Measurements from ENCODE around the gene FBXW8.
"Not testable (repeated sequence)": the region's sequence is repeated elsewhere in the genome, so short reads cannot be mapped to it uniquely, and the experiment has no call there.

The FBXW8 gene

GRCh38 chr12:117052386-117053049, 141.8 kb downstream of the FBXW8 start:
- no peak for DNase-seq (ENCODE audit: low read depth in 4 of 4, low spot score in 1 of 4)

DNA sequence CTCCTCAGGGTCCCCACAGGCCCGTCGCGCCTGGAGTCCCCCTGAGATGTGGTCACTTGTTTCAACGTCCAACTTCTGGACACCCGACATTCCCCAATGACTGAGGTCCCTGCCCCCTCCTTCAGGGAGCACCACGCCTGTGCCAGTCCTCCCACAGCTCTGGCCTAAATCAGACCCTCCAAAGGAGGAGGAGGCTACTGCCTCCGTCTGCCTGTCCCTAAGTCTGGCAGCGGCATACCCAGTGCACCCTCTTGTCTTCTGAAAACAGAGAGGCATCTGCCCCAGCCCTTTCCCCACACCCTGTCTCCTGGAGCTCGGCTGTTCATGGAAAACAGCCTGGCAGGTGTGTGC, 142.3 kb downstream of the FBXW8 start:
- DNase-seq (ENCODE audit: low read depth in 4 of 4, low spot score in 1 of 4): no peak

GRCh38 chr12:117053597-117054201, 142.9 kb downstream of the FBXW8 start:
- DNase-seq (ENCODE audit: low read depth in 4 of 4, low spot score in 1 of 4): no peak

GRCh38 chr12:117054279-117054678, 143.5 kb downstream of the FBXW8 start:
- no peak for DNase-seq (ENCODE audit: low read depth in 4 of 4, low spot score in 1 of 4)

DNA sequence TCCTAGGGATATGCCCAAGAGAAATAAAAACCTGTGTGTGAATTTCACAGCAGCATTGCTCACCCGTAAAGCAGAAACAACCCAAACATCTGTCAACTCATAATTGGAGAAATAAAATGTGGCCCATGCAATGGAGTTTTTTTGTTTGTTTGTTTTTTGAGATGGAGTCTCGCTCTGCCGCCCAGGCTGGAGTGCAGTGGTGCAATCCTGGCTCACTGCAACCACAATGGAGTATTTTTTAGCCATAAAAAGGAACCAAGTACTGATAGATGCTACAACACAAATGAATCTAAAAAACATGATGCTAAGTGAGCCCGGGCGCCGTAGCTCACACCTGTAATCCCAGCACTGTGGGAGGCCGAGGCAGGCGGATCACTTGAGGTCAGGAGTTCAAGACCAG, 146.9 kb downstream of the FBXW8 start:
- DNase-seq (ENCODE audit: low read depth in 4 of 4, low spot score in 1 of 4): not testable (repeated sequence)

- DNase-seq (ENCODE audit: low read depth in 4 of 4, low spot score in 1 of 4): no peak
These were observed 147.8 kb downstream of the FBXW8 start for GRCh38 chr12:117058442-117059072.

DNA sequence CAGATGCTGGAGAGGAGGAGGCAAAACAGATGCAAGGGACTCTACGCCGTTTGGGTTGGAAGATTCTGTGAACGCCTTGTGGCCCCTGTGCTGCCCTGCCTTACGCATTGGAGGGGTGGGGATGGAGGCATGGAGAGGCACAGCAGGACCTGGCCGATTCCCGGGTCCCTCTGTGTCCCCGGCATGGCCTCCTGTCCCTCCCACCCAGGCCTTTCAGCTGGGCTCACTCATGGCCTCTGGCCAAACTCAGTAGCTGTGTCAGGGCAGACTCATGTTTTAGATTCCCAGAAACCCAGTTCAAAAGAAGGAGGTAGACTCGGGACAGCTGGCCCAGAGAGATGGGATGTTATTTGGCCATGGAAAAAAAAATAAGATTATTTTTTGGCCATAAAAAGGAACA, 148.4 kb downstream of the FBXW8 start:
- DNase-seq (ENCODE audit: low read depth in 4 of 4, low spot score in 1 of 4): no peak

GRCh38 chr12:117060246-117060928, 149.6 kb downstream of the FBXW8 start:
- DNase-seq (ENCODE audit: low read depth in 4 of 4, low spot score in 1 of 4): no peak

GRCh38 chr12:117060929-117061305, 150.2 kb downstream of the FBXW8 start:
- no peak for DNase-seq (ENCODE audit: low read depth in 4 of 4, low spot score in 1 of 4)

DNA sequence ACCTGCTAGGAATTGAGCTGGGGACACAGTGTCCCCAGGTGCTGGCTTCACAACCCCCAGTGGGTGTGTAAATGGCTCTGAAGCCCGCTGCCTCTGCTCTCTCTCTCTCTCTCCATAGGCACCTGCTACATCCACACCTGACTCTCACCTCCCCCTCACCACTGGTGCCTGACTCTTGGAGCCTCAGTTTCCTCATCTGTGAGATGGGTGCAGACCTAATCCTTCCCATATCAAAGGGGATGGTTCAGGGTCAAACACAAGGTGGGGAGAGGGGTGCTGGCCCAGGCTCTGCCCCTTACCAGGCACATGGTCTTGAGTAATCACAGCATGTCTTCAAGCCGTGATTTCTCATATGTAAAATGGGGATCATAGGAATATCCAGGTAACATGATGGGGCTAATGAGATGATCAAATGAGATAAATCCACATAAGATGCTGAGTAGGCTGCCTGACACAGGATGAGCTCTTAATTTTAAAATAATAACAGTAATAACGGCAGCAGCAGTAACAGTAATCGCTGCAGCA, 150.9 kb downstream of the FBXW8 start:
- no peak for DNase-seq (ENCODE audit: low read depth in 4 of 4, low spot score in 1 of 4)

DNA sequence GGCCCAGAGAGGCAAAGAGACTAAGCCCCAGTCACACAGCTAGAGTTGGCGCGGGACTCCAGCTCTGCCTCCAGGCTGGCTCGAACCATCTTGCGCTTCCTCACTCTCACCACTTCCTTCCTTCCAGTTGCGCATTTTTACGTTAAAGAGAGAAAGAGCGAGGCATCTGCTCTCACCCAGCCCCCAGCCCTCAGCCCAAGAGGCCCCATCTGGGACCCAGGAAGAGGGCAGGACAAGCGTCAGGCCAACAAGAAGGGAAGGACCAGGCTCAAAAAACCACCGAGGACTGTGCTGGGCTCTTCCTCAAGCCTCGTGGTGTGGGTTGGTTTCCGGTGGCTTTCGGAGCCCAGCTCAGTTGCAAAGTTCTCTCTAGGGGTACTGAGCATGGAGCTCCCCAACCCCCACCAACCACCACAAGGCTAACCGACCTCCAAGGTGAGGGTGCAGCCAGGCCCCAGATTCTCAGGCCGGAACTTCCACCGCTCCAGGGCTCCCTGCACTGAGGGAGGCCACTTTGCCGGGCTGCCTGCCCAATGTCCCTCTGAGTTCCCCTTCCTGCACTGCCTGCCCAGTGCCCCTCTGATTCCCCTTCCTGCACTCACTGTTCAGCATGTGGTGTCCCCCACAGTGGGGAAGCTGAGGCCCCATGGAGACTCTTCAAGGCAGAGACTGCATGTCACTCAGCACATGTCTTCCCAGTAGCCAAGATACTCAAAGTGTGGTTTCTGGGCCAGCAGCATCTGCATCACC, 152.6 kb downstream of the FBXW8 start:
- DNase-seq (ENCODE audit: low read depth in 4 of 4, low spot score in 1 of 4): peak in 3 of 4 experiments; percentile 4 to 11 (median 9)

DNA sequence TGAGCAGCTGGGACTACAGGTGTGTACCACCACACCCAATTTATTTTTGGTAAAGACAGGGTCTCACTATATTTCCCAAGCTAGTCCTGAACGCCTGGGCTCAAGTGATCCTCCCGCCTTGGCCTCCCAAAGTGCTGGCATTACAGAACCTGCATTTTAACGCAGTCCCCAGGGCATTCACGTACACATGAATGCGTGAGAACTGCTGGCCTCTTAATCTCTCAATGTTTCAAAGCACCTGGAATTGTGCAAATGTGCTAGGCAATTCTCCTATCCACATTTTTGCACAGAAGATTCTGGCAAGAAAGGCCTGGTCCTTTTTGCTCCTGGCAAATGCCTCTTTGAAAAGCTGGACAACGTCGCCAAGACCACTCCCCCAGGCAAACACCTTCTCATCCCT, 153.3 kb downstream of the FBXW8 start:
- no peak for DNase-seq (ENCODE audit: low read depth in 4 of 4, low spot score in 1 of 4)

GRCh38 chr12:117064596-117064995, 153.8 kb downstream of the FBXW8 start:
- no peak for DNase-seq (ENCODE audit: low read depth in 4 of 4, low spot score in 1 of 4)

DNA sequence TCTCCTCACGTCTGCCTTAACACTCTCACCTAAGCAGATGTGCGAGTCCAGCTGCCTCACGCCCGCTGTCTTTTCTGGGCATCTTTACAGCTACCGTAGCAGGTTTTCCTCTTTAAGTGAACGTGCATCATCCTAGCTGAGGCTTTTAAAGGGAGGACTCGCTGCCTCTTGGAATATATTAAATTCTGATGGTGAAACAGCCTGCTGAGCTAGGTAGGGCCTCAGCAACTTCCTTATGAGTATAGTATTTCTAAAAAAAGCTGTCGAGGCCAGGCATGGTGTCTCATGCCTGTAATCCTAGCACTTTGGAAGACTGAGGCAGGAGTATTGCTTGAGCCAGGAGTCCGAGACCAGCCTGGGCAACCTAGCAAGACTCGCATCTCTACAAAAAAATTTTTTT, 156.3 kb downstream of the FBXW8 start:
- no peak for DNase-seq (ENCODE audit: low read depth in 4 of 4, low spot score in 1 of 4)

DNA sequence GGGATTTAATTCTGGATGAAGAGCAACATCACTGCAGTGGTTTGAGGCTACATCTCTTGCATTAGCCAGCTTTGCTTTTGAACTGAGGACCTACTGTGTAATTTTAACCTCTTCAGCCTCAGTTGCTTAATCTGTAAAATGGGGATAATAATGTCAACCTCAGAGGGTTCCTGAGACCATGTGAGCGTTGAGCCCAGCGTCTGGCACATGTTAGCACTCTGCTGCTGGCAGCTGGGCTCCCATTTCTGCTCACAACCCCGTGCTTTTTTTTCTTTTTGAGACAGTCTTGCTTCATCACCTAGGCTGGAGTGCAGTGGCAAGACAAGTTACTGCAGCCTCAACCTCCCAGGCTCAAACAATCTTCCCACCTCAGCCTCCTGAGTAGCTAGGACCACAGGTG, 156.9 kb downstream of the FBXW8 start:
- DNase-seq (ENCODE audit: low read depth in 4 of 4, low spot score in 1 of 4): no peak

DNA sequence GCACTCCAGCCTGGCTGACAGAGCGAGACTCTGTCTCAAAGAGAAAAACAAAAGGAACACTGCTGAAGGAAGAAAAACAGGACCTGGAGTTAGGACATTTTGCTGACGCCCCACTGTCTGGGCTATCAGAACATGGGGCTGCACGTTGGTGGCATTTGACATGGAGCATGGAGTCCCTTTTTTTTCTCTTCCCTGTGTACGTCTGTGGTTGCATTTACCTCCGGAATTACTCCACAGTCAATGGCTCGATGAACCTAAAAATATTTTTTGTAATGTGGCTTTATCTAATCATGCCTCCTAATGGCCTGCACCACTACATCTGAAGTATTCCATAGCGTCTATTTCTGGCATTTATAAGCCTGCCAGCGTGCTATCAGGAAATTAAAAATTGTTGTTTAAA, 157.7 kb downstream of the FBXW8 start:
- no peak for DNase-seq (ENCODE audit: low read depth in 4 of 4, low spot score in 1 of 4)

GRCh38 chr12:117069101-117069797, 158.5 kb downstream of the FBXW8 start:
- no peak for DNase-seq (ENCODE audit: low read depth in 4 of 4, low spot score in 1 of 4)

DNA sequence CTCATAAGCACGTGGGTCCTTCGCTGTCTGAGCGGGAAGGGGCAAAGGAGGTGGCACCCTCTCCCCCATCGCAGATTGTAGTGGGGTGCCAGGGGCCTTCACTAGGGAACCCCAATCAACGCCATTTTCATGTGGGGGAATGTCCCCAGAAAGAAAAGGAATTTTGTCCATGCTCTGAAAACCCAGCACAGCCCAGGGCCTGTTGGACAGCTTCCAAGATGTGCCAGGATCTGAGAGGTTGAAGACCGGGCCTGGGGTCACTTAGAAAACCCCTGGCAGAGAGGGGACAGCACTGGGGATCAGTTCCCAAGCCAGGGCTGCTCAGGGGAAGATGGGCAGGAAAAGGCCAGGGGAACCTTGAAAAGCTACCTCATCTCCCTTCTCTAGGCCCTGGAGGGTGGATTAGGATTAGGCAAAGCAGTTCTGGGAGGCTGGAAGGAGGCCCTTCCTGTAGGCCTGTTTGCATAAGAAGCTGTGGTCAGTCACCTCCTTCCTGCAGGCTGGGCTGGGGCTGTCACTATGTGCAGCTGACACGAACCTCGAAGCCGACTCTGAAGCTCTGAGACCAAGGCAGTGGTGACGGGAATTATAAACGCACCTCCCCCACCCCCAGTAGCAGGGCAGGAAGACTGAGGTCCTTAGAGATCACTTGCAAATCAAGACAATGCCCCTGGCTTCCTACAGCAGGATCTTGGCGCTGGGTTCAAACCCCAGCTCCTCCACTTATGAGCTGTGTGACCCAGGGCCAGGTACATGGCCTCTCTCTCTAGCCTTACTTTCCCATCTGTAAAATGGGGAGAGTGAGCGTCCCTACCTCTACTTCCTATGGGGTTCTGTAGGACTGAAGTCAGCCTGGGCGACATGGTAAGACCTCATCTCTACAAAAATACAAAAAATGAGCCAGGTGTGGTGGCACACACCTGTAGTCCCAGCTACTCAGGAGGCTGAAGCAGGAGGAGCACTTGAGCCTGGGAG, 159.5 kb downstream of the FBXW8 start:
- DNase-seq (ENCODE audit: low read depth in 4 of 4, low spot score in 1 of 4): no peak

GRCh38 chr12:117071009-117071408, 160.3 kb downstream of the FBXW8 start:
- no peak for DNase-seq (ENCODE audit: low read depth in 4 of 4, low spot score in 1 of 4)
